HG02981 (cell line): ENCODE measurements around the gene PID1.

Experiments
- ATAC-seq: cut with Tn5 transposase; IDR thresholded peaks from one replicate; pipeline ENCODE4 v1.9.1; 2021; ENCODE audit warnings: mild to moderate bottlenecking, moderate library complexity; ENCODE audit not compliant: unreplicated experiment

PID1 gene

GRCh38 chr2:229261599-229261998 lies 9.5 kb downstream of the PID1 start:
- ATAC-seq: no peak

DNA sequence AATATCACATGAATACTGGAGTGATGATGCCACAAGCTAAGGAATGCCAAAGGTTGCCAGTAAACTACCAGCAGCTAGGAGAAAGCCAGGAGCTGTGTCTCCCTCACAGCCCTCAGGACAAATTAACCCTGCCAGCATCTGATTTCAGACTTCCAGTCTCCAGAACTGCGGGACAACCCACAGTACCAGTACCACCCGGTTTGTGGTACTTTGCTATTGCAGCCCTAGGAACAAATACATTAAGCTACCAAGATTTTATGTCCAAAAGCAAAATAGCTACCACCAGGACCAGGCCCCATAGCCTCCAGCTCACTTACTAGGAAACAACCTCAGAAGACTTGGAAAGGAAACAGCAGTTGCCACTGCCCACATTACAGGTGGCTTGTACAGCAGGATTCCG lies 10.0 kb downstream of the PID1 start:
- ATAC-seq: no peak

GRCh38 chr2:229257985-229258384 lies 13.1 kb downstream of the PID1 start:
- ATAC-seq: no peak

GRCh38 chr2:229256376-229256775 lies 14.7 kb downstream of the PID1 start:
- no peak for ATAC-seq

DNA sequence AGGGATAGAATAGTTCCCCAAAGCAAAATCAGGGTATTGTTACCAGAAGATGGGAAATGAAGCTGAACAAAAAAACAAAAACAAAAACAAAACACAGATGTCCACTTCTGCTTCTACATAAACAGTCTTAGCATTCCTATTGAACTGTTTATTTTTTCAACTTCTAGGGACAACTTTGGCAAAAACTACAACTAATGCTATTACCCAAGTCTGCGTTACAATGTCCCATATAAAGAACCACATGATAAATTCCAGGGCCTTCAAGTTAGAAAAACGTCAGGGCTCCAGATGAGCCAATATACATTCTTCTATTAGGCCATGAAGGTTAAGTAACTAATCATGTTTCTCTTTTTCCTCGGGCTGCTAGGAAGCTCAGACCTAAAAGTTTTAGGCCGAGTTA lies 16.9 kb downstream of the PID1 start:
- ATAC-seq: no peak

DNA sequence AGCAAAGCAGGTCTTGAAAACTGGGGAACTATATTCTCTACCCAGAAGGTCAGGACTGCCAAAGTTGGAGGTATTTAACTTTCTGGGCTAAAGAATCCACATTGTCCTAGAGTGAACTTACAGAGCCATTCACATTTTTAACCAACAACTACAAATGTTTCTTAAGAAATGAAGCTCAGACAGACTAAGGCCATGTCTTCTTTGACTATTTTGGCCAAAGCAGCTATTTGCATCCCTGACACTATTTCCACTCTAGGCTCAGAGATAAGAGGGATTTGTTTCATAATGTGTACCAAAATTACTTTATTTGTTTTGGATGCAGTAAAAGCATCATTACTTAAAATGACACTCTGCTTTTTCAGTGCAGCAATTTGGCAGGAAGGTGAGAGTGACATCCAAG lies 18.1 kb downstream of the PID1 start:
- ATAC-seq: no peak

DNA sequence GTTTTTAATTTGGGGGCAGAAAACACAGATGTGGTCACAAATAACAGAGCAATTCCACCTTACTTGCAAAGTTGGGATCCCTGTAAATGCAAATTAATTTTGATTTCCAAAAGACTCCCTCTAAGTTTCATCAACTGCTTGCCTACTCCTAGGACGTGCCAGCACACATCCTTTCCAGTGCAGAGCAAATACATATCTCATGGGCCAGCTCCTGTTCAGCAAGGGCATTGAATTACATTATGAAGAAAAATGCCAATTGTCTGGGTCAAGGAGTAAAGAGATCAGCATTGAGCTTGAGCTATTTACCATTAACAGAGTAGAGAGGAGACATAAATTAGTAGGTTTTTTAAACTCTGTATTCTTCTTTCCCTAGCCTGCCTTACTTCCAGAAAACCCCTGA lies 18.8 kb downstream of the PID1 start:
- ATAC-seq: no peak

GRCh38 chr2:229249536-229249935 lies 21.6 kb downstream of the PID1 start:
- no peak for ATAC-seq

GRCh38 chr2:229246334-229246733 lies 24.8 kb downstream of the PID1 start:
- no peak for ATAC-seq

- ATAC-seq: no peak
These were observed 26.1 kb downstream of the PID1 start for GRCh38 chr2:229244975-229245374.

DNA sequence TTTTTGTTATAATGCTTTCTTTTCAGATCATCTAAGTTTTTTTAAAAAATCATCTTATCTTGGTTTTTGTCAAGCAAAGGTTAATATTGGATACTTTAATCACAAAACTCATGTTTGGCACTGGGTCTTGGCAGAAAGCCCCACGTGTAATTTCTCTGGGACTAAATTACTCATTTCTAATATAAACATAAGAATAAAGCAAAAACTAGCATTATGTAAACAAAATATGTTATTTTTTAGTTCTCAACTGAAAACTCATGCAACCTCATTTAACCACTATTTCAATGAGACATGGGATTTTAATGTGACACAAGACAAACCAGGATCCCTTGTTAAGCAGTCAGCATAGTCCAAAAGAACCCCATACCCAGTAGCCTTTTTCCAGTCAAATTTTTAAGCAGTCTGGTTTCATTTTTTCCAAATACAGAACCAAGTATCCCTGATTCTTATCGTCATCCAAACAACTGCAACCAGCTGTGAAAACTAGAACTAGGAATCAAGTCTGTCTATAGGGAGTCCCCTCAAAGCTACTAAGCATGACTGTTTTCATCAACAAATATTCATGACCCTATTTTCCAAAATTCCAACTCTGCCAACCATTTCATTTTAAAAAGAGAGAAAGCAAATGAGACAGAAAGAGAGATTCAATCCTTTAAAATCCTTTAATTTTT lies 27.1 kb downstream of the PID1 start:
- ATAC-seq: no peak

DNA sequence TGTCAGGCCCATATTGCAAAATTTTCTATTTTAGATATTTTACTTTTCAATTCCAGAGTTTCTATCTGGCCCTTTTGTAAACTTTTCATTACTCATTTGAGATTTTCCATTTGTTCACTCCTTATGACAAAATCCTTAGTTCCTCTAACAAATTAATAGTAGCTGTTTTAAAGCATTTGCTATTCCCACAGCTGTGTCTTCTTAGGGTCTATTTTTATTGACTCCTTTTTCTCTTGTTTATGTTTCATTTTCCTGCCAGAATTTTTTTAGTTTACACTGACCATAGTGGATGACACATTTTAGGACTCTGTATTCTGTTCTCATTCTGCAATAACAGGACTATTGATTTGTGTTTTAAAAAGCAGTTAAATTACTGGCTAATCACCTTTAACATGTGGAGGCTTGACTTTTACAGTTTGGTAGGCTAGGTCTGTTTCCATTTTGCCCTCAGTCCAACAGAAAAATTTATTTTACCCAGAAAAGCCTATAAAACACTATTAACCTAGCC lies 30.0 kb downstream of the PID1 start:
- ATAC-seq: no peak

DNA sequence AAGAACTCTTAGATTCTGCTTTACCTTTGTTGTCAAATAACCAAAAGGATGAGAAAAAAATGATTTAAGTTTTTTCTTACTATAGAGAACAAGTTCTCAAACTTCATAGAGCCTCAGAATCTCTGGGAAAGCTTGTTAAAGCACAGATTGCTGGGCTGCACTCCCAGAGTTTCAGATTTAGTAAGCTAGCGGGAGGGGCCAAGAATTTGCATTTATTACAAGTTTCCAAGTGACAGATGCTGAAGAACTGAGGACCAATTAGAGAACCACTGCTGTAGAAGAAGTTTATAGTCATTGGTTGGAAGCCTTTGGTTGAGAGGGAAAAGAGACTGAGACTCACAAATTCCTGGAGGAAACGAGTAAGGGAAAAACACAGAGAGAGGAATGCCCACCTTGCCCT lies 32.1 kb downstream of the PID1 start:
- no peak for ATAC-seq

GRCh38 chr2:229237270-229237669 lies 33.8 kb downstream of the PID1 start:
- ATAC-seq: no peak

- ATAC-seq: no peak
These were observed 35.8 kb downstream of the PID1 start for GRCh38 chr2:229235131-229235914.

- ATAC-seq: no peak
These were observed 39.2 kb downstream of the PID1 start for GRCh38 chr2:229231885-229232284.

- no peak for ATAC-seq
These were observed 39.7 kb downstream of the PID1 start for GRCh38 chr2:229231328-229231868.

GRCh38 chr2:229230911-229231310 lies 40.2 kb downstream of the PID1 start:
- no peak for ATAC-seq

GRCh38 chr2:229230256-229230655 lies 40.8 kb downstream of the PID1 start:
- ATAC-seq: no peak

- no peak for ATAC-seq
These were observed 44.7 kb downstream of the PID1 start for GRCh38 chr2:229226382-229226781.

- ATAC-seq: no peak
These were observed 48.0 kb downstream of the PID1 start for GRCh38 chr2:229223107-229223506.

DNA sequence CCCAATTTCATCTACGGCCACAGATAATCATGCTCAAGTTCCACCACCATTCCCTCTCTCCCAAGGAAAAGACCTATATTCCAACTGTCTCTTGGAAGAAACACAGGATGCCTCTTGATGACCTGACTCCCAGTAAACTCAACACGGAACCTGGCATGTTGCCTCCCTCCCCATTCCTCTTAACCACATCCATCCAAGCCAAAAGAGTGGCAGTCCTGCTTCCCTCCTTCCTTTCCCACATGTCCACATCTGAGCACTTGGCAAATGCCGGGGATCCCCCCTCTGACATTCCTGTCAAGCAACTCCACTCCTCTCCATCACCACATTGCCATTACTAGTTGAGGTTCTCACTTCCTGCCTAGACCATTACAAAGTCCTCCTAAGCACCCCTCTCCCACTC lies 49.4 kb downstream of the PID1 start:
- no peak for ATAC-seq
